Neural cell (in vitro differentiated cells): ENCODE results near the gene SDK1. TPM values are rescaled to one million over a fixed set of nuclear protein-coding genes. Genes with fewer than 3 reads are reported as not detected.

Experiments used
- H2AFZ ChIP-seq: fragments of 200-600, 300-800 bp; sonication (generic), shearing (Covaris generic); 2 replicates; pipeline ENCODE4 v1.6.0; 2014; ENCODE audit warnings: low read depth, mild to moderate bottlenecking, antibody characterized with exemption, low read length, moderate library complexity
- H3F3A ChIP-seq: fragments of 200-600 bp; shearing (Covaris generic); 2 replicates; pipeline ENCODE4 v1.6.1; 2016; ENCODE audit warnings: mild to moderate bottlenecking, moderate library complexity, mixed read lengths, antibody characterized with exemption, low read length; ENCODE audit not compliant: insufficient read depth, poor library complexity, severe bottlenecking
- H3K27ac ChIP-seq: fragments of 200-600, 300-800 bp; sonication (generic), shearing (Covaris generic); 2 replicates; pipeline ENCODE4 v1.5.1; 2014; ENCODE audit warnings: mild to moderate bottlenecking, low read length, moderate library complexity
- H3K27me3 ChIP-seq: fragments of 300-800, 200-600 bp; sonication (generic), shearing (Covaris generic); 2 replicates; pipeline ENCODE4 v1.6.0; 2014; ENCODE audit warnings: mild to moderate bottlenecking, low read depth, low read length, moderate library complexity; ENCODE audit not compliant: insufficient read depth
- H3K36me3 ChIP-seq: fragments of 300-800, 200-600 bp; sonication (generic), shearing (Covaris generic); 2 replicates; pipeline ENCODE4 v1.5.1; 2014; ENCODE audit warnings: mild to moderate bottlenecking, antibody characterized with exemption, low read length, moderate library complexity; ENCODE audit not compliant: insufficient read depth
- H3K4me2 ChIP-seq: fragments of 300-800, 200-600 bp; sonication (generic), shearing (Covaris generic); 2 replicates; pipeline ENCODE4 v1.6.0; 2014; ENCODE audit warnings: mild to moderate bottlenecking, low read length
- H3K4me3 ChIP-seq: fragments of 300-800, 200-600 bp; sonication (generic), shearing (Covaris generic); 2 replicates; pipeline ENCODE4 v1.5.1; 2014; ENCODE audit warnings: mild to moderate bottlenecking, low read length, moderate library complexity
- H3K79me2 ChIP-seq: fragments of 200-600 bp; shearing (Covaris generic); replicated peaks from 2 replicates; pipeline ENCODE4 v1.6.0; 2014; ENCODE audit warnings: mild to moderate bottlenecking, low read length, moderate library complexity; ENCODE audit not compliant: insufficient read depth
- H3K9ac ChIP-seq: fragments of 300-800, 200-600 bp; sonication (generic), shearing (Covaris generic); 2 replicates; pipeline ENCODE4 v1.6.1; 2016; ENCODE audit warnings: mild to moderate bottlenecking, low read length, mixed read lengths
- H3K9me2 ChIP-seq: fragments of 200-600 bp; shearing (Covaris generic); 2 replicates; pipeline ENCODE4 v1.6.1; 2016; ENCODE audit warnings: mild to moderate bottlenecking, low read length, mixed read lengths; ENCODE audit not compliant: insufficient read depth
- H3K9me3 ChIP-seq: fragments of 200-600, 300-800 bp; sonication (generic), shearing (Covaris generic); 2 replicates; pipeline ENCODE4 v1.6.1; 2016; ENCODE audit warnings: mild to moderate bottlenecking, mixed run types, low read length, moderate library complexity, mixed read lengths
- H4K20me1 ChIP-seq: fragments of 200-600 bp; shearing (Covaris generic); 2 replicates; pipeline ENCODE4 v1.6.1; 2016; ENCODE audit warnings: mild to moderate bottlenecking, mixed run types; ENCODE audit not compliant: insufficient read depth
- EP300 ChIP-seq: fragments of 450-650 bp; conservative IDR thresholded peaks from 2 replicates; pipeline ENCODE4 v1.6.1; 2014; ENCODE audit warnings: antibody characterized with exemption, mild to moderate bottlenecking, moderate library complexity; ENCODE audit not compliant: poor library complexity, severe bottlenecking
- EZH2 ChIP-seq: fragments of 200-600, 300-800 bp; shearing (Covaris generic), sonication (generic); IDR thresholded peaks from 2 replicates; pipeline ENCODE4 v1.6.1; 2014; ENCODE audit warnings: antibody characterized with exemption, low read length, borderline replicate concordance, mild to moderate bottlenecking; ENCODE audit not compliant: insufficient read depth, poor library complexity, severe bottlenecking
- MXI1 ChIP-seq: fragments of 450-650 bp; conservative IDR thresholded peaks from 2 replicates; pipeline ENCODE4 v1.6.1; 2014; ENCODE audit warnings: antibody characterized with exemption, mild to moderate bottlenecking; ENCODE audit not compliant: poor library complexity, severe bottlenecking
- POLR2AphosphoS5 ChIP-seq: IDR thresholded peaks from 2 replicates; pipeline ENCODE4 v1.6.1; 2012
- RAD21 ChIP-seq: fragments of 450-650 bp; conservative IDR thresholded peaks from 2 replicates; pipeline ENCODE4 v1.6.1; 2014; ENCODE audit warnings: antibody characterized with exemption, mild to moderate bottlenecking, moderate library complexity
- SMC3 ChIP-seq: fragments of 450-650 bp; conservative IDR thresholded peaks from 2 replicates; pipeline ENCODE4 v1.6.1; 2014; ENCODE audit warnings: antibody characterized with exemption, mild to moderate bottlenecking, moderate library complexity; ENCODE audit not compliant: poor library complexity
- TAF1 ChIP-seq: IDR thresholded peaks from 2 replicates; pipeline ENCODE4 v1.6.1; 2012; ENCODE audit warnings: low read depth
- polyA plus RNA-seq: library from polyadenylated mRNA; depleted of rRNA; stranded (reverse); fragments of >200 nt; gene quantifications from 2 replicates; pipeline ENCODE4 v1.2.3, GENCODE V29; 2014
- TF ChIP-seq, protein P1 (sequence below): IDR thresholded peaks from 2 replicates; pipeline ENCODE4 v1.6.1; 2012; ENCODE audit warnings: borderline replicate concordance
- TF ChIP-seq, protein P2 (sequence below): fragments of 450-650 bp; IDR thresholded peaks from 2 replicates; pipeline ENCODE4 v1.5.1; 2014; ENCODE audit warnings: antibody characterized with exemption, mild to moderate bottlenecking, moderate library complexity; ENCODE audit not compliant: poor library complexity, severe bottlenecking

Gene SDK1
- polyA plus RNA-seq, 1 donor from 2014 or later = 2.7 TPM

DNA sequence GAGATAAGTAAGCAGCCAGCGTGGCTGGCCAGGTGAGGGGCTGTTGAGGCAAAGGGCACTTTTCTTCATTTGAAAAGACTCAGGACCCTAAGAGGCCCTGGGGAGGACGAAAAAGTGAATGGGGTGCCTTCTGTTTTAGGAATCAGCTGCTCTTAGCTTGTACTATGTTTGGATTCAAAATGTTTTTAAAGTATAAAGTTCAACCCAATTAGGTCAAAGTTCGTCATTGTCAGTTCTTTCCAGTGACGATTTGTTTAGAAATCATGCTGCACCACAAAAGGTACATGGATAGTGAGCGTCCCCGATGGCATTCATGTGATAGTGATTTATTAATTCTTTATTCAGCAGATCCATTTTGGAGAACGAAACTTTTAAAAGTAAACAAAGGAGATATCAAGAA, 338.2 kb downstream of the SDK1 start:
- TF ChIP-seq POLR2AphosphoS5 = no peak
- no peak for TF ChIP-seq EP300
- TF ChIP-seq MXI1 = no peak
- no peak for TF ChIP-seq SMC3
- TF ChIP-seq, protein P1, sequence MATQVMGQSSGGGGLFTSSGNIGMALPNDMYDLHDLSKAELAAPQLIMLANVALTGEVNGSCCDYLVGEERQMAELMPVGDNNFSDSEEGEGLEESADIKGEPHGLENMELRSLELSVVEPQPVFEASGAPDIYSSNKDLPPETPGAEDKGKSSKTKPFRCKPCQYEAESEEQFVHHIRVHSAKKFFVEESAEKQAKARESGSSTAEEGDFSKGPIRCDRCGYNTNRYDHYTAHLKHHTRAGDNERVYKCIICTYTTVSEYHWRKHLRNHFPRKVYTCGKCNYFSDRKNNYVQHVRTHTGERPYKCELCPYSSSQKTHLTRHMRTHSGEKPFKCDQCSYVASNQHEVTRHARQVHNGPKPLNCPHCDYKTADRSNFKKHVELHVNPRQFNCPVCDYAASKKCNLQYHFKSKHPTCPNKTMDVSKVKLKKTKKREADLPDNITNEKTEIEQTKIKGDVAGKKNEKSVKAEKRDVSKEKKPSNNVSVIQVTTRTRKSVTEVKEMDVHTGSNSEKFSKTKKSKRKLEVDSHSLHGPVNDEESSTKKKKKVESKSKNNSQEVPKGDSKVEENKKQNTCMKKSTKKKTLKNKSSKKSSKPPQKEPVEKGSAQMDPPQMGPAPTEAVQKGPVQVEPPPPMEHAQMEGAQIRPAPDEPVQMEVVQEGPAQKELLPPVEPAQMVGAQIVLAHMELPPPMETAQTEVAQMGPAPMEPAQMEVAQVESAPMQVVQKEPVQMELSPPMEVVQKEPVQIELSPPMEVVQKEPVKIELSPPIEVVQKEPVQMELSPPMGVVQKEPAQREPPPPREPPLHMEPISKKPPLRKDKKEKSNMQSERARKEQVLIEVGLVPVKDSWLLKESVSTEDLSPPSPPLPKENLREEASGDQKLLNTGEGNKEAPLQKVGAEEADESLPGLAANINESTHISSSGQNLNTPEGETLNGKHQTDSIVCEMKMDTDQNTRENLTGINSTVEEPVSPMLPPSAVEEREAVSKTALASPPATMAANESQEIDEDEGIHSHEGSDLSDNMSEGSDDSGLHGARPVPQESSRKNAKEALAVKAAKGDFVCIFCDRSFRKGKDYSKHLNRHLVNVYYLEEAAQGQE = no peak
- TF ChIP-seq, protein P2, sequence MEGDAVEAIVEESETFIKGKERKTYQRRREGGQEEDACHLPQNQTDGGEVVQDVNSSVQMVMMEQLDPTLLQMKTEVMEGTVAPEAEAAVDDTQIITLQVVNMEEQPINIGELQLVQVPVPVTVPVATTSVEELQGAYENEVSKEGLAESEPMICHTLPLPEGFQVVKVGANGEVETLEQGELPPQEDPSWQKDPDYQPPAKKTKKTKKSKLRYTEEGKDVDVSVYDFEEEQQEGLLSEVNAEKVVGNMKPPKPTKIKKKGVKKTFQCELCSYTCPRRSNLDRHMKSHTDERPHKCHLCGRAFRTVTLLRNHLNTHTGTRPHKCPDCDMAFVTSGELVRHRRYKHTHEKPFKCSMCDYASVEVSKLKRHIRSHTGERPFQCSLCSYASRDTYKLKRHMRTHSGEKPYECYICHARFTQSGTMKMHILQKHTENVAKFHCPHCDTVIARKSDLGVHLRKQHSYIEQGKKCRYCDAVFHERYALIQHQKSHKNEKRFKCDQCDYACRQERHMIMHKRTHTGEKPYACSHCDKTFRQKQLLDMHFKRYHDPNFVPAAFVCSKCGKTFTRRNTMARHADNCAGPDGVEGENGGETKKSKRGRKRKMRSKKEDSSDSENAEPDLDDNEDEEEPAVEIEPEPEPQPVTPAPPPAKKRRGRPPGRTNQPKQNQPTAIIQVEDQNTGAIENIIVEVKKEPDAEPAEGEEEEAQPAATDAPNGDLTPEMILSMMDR = no peak
- no peak for TF ChIP-seq TAF1
- no peak for TF ChIP-seq RAD21
- H3K27ac ChIP-seq = no peak overlapping the region
- H3K27me3 ChIP-seq = no peaks in the 10 kb centered on the region
- no peaks in the 10 kb centered on the region for H3F3A ChIP-seq
- H3K4me2 ChIP-seq = no peak overlapping the region
- H3K9me3 ChIP-seq = no peaks in the 10 kb centered on the region
- no peaks in the 10 kb centered on the region for H3K79me2 ChIP-seq
- H4K20me1 ChIP-seq = no peaks in the 10 kb centered on the region
- H3K4me3 ChIP-seq = no peak overlapping the region
- H3K36me3 ChIP-seq = no peaks in the 10 kb centered on the region
- no peaks in the 10 kb centered on the region for H3K9me2 ChIP-seq
- H3K9ac ChIP-seq = no peak overlapping the region
- H2AFZ ChIP-seq = no peak overlapping the region

DNA sequence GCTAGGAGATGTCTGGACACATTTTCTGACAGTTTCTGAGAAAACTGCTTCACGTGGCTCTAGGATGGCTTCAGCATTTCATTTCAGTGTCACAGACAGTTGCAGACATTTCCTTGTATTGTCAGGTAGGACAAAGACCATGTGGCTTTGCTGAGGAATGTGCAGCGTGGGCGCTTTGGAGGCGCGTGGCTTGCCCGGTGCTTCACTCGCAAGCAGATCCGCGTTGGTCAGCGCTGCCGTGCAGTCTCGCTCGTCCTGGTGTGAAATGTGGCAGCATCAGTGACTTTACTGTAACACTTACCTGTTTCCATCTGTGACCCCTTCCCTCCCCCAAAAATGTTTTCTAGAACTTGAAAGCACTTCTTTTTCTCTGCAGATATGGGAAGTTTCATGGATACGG, 340.5 kb downstream of the SDK1 start:
- TF ChIP-seq SMC3 = no peak
- no peak for TF ChIP-seq MXI1
- no peak for TF ChIP-seq TAF1
- no peak for TF ChIP-seq EZH2
- no peak for TF ChIP-seq RAD21
- TF ChIP-seq POLR2AphosphoS5 = no peak
- no peak for TF ChIP-seq EP300
- TF ChIP-seq, protein P2 = no peak
- TF ChIP-seq, protein P1 = no peak
- Histone ChIP-seq H3K27me3 (no peaks in the 10 kb centered on the region), H3K27ac (no peak overlapping the region), H3K4me3 (no peak overlapping the region), H3K9ac (no peak overlapping the region), H3K9me3 (no peaks in the 10 kb centered on the region), H3K9me2 (no peaks in the 10 kb centered on the region), H3K36me3 (no peaks in the 10 kb centered on the region), H3F3A (no peaks in the 10 kb centered on the region), H4K20me1 (no peaks in the 10 kb centered on the region), H2AFZ (no peak overlapping the region), H3K79me2 (no peaks in the 10 kb centered on the region), H3K4me2 (no peak overlapping the region)
